ENCODE measurements around the gene KLHL29. TPM values are rescaled to one million over a fixed set of nuclear protein-coding genes. Genes with fewer than 3 reads are reported as not detected.

KLHL29 gene
- total RNA-seq, 1 experiment from 2014 or later: 2.4 TPM

DNA sequence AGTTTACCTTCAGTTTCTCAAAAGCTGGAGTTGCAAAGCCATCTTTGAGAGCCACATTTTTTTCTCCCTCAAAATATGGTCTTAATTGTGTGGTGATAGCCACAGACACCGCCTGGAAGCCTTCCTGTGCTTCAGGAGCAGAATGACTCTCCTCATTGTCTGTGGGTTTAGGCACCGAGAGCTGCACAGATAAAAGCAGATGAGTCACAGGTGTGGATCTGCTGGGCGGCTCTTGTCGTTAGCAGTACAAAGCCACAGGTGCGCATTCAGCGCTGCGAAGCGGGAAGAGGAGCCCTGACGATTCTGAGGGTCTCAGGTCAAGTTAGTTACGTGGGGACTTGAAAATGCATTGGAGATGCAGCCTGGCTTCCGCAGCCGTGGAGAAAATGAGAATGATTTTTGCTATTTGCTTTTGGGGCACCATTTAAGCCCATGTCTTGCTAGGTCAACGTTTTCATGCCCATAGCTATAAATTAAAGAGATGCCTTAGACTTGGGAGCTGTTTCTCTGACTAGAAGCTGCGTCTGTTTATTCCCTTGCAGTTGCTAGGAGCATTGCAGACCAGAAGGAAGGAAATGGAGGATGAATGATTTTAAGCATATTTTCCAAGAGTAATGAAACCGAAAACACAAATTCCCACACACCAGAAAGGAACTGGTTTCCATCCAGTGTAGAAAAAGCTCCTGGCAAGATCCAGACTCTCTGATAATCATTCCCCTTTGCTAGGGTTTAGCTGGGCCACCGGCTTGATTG, 51.5 kb downstream of the KLHL29 start:
- peaks cover 7% of the 10 kb centered on the region; the same call in 1 of the 2 replicates for H3K4me1 ChIP-seq (ENCODE audit: insufficient read depth, low read length)
- H3K4me2 ChIP-seq (ENCODE audit: insufficient read depth, insufficient read length, low read length): peak overlapping the region; percentile 35
- H4K8ac ChIP-seq (replicated peaks; ENCODE audit: insufficient read length, low read depth, low read length): no peak overlapping the region
- no peak overlapping the region for H2AFZ ChIP-seq (ENCODE audit: low read length)
- no peak overlapping the region for H2AK5ac ChIP-seq (ENCODE audit: insufficient read length, low read length)
- no peaks in the 10 kb centered on the region for H3K23me2 ChIP-seq (ENCODE audit: insufficient read length, low read depth, low read length, poor library complexity, severe bottlenecking)
- no peak overlapping the region for H2BK12ac ChIP-seq (ENCODE audit: insufficient read length, low read depth, low read length)
- peaks cover 2% of the 10 kb centered on the region for H3K9me3 ChIP-seq (ENCODE audit: control insufficient read depth, low read depth, low read length)
- no peak overlapping the region for H3K23ac ChIP-seq (ENCODE audit: insufficient read length, low read depth, low read length)
- no peak overlapping the region for H4K91ac ChIP-seq (ENCODE audit: insufficient read length, low read depth, low read length)
- no peak overlapping the region for H3T11ph ChIP-seq (ENCODE audit: low read length)
- Mint-ChIP-seq H3K4me3 (peak overlapping the region in 1 of 2 experiments; percentile 4; a peak in 1 of 5 replicates), H3K27me3 (ENCODE audit: low read depth) (peaks cover 17% of the 10 kb centered on the region), H3K36me3 (ENCODE audit: insufficient read depth in 1 of 3, low read depth in 3 of 3) (peaks cover 0 to 1% (median 1%) of the 10 kb centered on the region in 3 experiments; a peak in 3 of 7 replicates), H3K9me3 (peaks cover 1 to 4% of the 10 kb centered on the region in 2 experiments; a peak in 4 of 5 replicates), H3K4me1 (peaks cover 31 to 34% of the 10 kb centered on the region in 2 experiments), H3K27ac (peak overlapping the region in 1 of 3 experiments; percentile 15; a peak in 1 of 7 replicates)
- H2BK20ac ChIP-seq (ENCODE audit: low read depth, low read length, poor library complexity, severe bottlenecking): no peak overlapping the region
- WGBS (ENCODE audit: extremely low coverage, insufficient read length, low lambda C conversion rate): no CpG with 5 or more reads among the region's 16 CpGs
- no peak overlapping the region for H2BK5ac ChIP-seq (ENCODE audit: insufficient read length, low read length)
- no peaks in the 10 kb centered on the region for H3K79me1 ChIP-seq (ENCODE audit: insufficient read depth, low read depth, low read length, poor library complexity, severe bottlenecking)
- no peak overlapping the region for H3K56ac ChIP-seq (ENCODE audit: insufficient read length, low read depth, low read length)
- DNase-seq: peak; percentile 74
- TF ChIP-seq CTCF (conservative IDR thresholded peaks at IDR 0.05): no peak
- no peak overlapping the region for H2BK120ac ChIP-seq (ENCODE audit: low read depth, low read length, poor library complexity, severe bottlenecking)
- H3K27me3 ChIP-seq (ENCODE audit: insufficient read depth, low read length): no peaks in the 10 kb centered on the region
- H4K20me1 ChIP-seq (ENCODE audit: control insufficient read depth, insufficient read depth, insufficient read length): no peaks in the 10 kb centered on the region
- no peak overlapping the region for H3K27ac ChIP-seq (ENCODE audit: insufficient read length, low read depth, low read length)
- H3K79me2 ChIP-seq (ENCODE audit: insufficient read depth, low read length): no peaks in the 10 kb centered on the region
- no peak overlapping the region for H3K18ac ChIP-seq (ENCODE audit: insufficient read length, low read depth, low read length)
- no peak overlapping the region for H2BK15ac ChIP-seq (ENCODE audit: low read depth, low read length)
- no peak overlapping the region for H3K4ac ChIP-seq (ENCODE audit: low read depth, low read length)
- no peak overlapping the region for H4K5ac ChIP-seq (ENCODE audit: insufficient read length, low read depth, low read length)
- no peak overlapping the region for H3K9ac ChIP-seq (ENCODE audit: extremely low read depth, insufficient read length, low read length)
- H3K14ac ChIP-seq (ENCODE audit: insufficient read depth, low read length): no peak overlapping the region
